ENCODE results near the gene ATP5F1D. TPM values are rescaled to one million over a fixed set of nuclear protein-coding genes. Genes with fewer than 3 reads are reported as not detected.
"Not testable (repeated sequence)": the region's sequence is repeated elsewhere in the genome, so short reads cannot be mapped to it uniquely, and the experiment has no call there.

Gene ATP5F1D
- total RNA-seq, 1 donor from 2014 or later, result 116 TPM

GRCh38 chr19:1206864-1207450 lies 34.6 kb upstream of the ATP5F1D start:
- H3K4me3 ChIP-seq, result peak overlapping the region; percentile 80
- peak; percentile 11 to 16 for ATAC-seq
- peak; percentile 71 for DNase-seq
- peaks cover 71% of the 10 kb centered on the region for H3K4me1 ChIP-seq
- no peaks in the 10 kb centered on the region for H3K27me3 ChIP-seq (ENCODE audit: low read depth)
- intact Hi-C loops (cut with DNase I), result no loop called here
- TF ChIP-seq CTCF (IDR thresholded peaks at IDR 0.05), result no peak
- peaks cover 10% of the 10 kb centered on the region for H3K36me3 ChIP-seq
- H3K27ac ChIP-seq, result peak overlapping the region; percentile 71
- H3K9me3 ChIP-seq, result no peaks in the 10 kb centered on the region

- H3K9me3 ChIP-seq; ATAC-seq; DNase-seq; intact Hi-C loops (cut with DNase I); H3K27ac ChIP-seq; H3K4me3 ChIP-seq; H3K27me3 ChIP-seq (ENCODE audit: low read depth): not testable (repeated sequence)
- Histone ChIP-seq H3K36me3 (peaks cover 14% of the 10 kb centered on the region), H3K4me1 (peaks cover 84% of the 10 kb centered on the region)
Observed at GRCh38 chr19:1208830-1209229, 32.7 kb upstream of the ATP5F1D start.

DNA sequence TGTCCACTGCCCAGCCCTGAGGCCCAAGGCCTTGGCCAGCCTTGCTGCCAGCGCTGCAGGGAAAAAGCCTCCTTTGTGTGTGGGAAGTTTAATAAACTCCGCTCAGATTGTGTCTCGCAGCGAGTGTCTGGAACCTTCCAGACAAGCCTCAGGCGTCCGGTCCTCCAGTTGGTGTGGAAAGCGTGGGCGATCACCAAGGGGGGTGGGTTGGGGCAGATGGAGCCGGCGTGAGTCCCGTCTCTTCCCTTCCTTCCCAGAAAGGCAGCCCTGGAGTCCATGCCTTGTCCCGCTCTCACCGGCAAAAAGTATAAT lies 31.4 kb upstream of the ATP5F1D start:
- intact Hi-C loops (cut with DNase I), result no loop called here
- H3K4me3 ChIP-seq, result no peak overlapping the region
- no peaks in the 10 kb centered on the region for H3K9me3 ChIP-seq
- no peak for TF ChIP-seq CTCF (IDR thresholded peaks at IDR 0.05)
- H3K27me3 ChIP-seq (ENCODE audit: low read depth), result no peaks in the 10 kb centered on the region
- ATAC-seq (no peak), DNase-seq (no peak)
- peaks cover 14% of the 10 kb centered on the region for H3K36me3 ChIP-seq
- H3K27ac ChIP-seq, result no peak overlapping the region
- peaks cover 84% of the 10 kb centered on the region for H3K4me1 ChIP-seq

- Histone ChIP-seq H3K27me3 (ENCODE audit: low read depth) (no peaks in the 10 kb centered on the region), H3K4me1 (peaks cover 91% of the 10 kb centered on the region), H3K4me3 (no peak overlapping the region), H3K9me3 (no peaks in the 10 kb centered on the region), H3K27ac (no peak overlapping the region), H3K36me3 (peaks cover 14% of the 10 kb centered on the region)
- DNase-seq (no peak), ATAC-seq (no peak)
- TF ChIP-seq CTCF (IDR thresholded peaks at IDR 0.05), result no peak
- intact Hi-C loops (cut with DNase I), result no loop called here
Observed at GRCh38 chr19:1211494-1212234, 29.9 kb upstream of the ATP5F1D start.

DNA sequence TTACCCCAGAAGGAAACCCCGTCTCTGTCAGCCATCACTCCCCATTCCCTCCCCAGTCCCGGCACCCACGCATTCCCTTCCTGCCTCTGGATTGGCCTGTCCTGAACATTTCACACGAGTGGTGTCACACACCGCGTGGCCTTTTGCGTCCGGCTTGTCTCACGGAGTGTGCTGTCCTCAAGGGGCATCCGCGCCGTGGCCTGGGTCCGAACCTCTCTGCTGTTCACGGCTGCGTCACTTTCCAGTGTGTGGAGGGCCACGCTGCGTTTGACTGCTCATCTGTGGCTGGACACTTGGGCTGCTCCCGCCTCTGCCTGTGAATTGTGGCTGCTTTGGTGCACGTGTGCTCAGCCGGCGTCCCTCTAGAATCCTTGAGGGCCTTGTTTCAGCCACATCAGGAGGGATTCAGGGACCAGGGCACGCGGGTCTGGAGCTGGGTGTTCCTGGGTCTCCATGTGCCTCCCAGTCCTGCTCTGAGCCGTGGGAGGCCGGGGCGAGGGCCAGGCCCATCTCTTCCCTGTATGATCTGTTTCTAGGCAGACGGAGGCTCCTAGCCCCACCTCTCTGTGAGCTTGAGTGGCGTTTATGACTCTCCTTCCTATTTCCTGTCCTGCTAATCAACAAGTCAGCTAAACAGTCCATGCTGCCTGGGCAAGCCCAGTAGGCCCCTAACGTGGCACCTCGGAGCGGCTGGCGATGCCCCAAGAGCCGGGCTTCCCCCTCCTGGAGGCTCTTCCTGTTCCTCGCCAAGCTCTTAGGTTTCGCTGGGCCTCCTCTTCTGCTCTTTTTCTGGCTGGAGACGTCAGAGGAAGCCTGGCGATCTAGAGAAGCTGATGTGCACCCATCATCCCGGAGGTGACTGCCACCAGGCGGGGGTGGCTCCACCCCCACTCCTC lies 27.9 kb upstream of the ATP5F1D start:
- peaks cover 14% of the 10 kb centered on the region for H3K36me3 ChIP-seq
- no peak for TF ChIP-seq CTCF (IDR thresholded peaks at IDR 0.05)
- peak; percentile 84 for DNase-seq
- H3K4me3 ChIP-seq, result peak overlapping the region; percentile 21
- no peaks in the 10 kb centered on the region for H3K27me3 ChIP-seq (ENCODE audit: low read depth)
- no peaks in the 10 kb centered on the region for H3K9me3 ChIP-seq
- peaks cover 78% of the 10 kb centered on the region for H3K4me1 ChIP-seq
- intact Hi-C loops (cut with DNase I), result no loop called here
- ATAC-seq, result peak; percentile 69 to 82
- H3K27ac ChIP-seq, result peak overlapping the region; percentile 83

All from lower lobe of right lung (tissue), 2 donors.